Activated naive CD8-positive, alpha-beta T cell (primary cell): ENCODE results near the gene SETBP1.

ENCODE experiments used
- H3K27ac Mint-ChIP-seq: one replicate; pipeline ENCODE4 v1.8.0; 2021; ENCODE audit warnings: mixed read lengths
- H3K27me3 Mint-ChIP-seq: one replicate; pipeline ENCODE4 v1.8.0; 2021; ENCODE audit warnings: mixed read lengths
- H3K36me3 Mint-ChIP-seq: one replicate; pipeline ENCODE4 v1.8.0; 2021; ENCODE audit warnings: mixed read lengths
- H3K4me1 Mint-ChIP-seq: one replicate; pipeline ENCODE4 v1.8.0; 2021; ENCODE audit warnings: low read depth, mixed read lengths
- H3K4me3 Mint-ChIP-seq: one replicate; pipeline ENCODE4 v1.8.0; 2021; ENCODE audit warnings: mild to moderate bottlenecking, mixed read lengths
- H3K9me3 Mint-ChIP-seq: one replicate; pipeline ENCODE4 v1.8.0; 2021; ENCODE audit warnings: low read depth, mixed read lengths

Gene SETBP1

GRCh38 chr18:44687421-44687820 is 6.7 kb downstream of the SETBP1 start:
- Mint-ChIP-seq H3K36me3 (no peaks in the 10 kb centered on the region), H3K9me3 (no peaks in the 10 kb centered on the region), H3K27ac (no peak overlapping the region), H3K27me3 (peaks cover 11% of the 10 kb centered on the region), H3K4me3 (no peak overlapping the region), H3K4me1 (no peaks in the 10 kb centered on the region)

GRCh38 chr18:44689736-44690135 is 9.0 kb downstream of the SETBP1 start:
- Mint-ChIP-seq H3K4me3 (no peak overlapping the region), H3K27ac (no peak overlapping the region), H3K27me3 (peaks cover 8% of the 10 kb centered on the region), H3K9me3 (no peaks in the 10 kb centered on the region), H3K36me3 (no peaks in the 10 kb centered on the region), H3K4me1 (no peaks in the 10 kb centered on the region)

- Mint-ChIP-seq H3K4me1 (no peaks in the 10 kb centered on the region), H3K4me3 (no peak overlapping the region), H3K27me3 (peaks cover 4% of the 10 kb centered on the region), H3K27ac (no peak overlapping the region), H3K9me3 (no peaks in the 10 kb centered on the region), H3K36me3 (no peaks in the 10 kb centered on the region)
Measured at GRCh38 chr18:44691148-44691925, 10.6 kb downstream of the SETBP1 start.

GRCh38 chr18:44693030-44693784 is 12.5 kb downstream of the SETBP1 start:
- peaks cover 3% of the 10 kb centered on the region for H3K27me3 Mint-ChIP-seq
- H3K36me3 Mint-ChIP-seq, result no peaks in the 10 kb centered on the region
- H3K4me3 Mint-ChIP-seq, result no peak overlapping the region
- no peaks in the 10 kb centered on the region for H3K9me3 Mint-ChIP-seq
- H3K4me1 Mint-ChIP-seq, result peaks cover 2% of the 10 kb centered on the region
- no peak overlapping the region for H3K27ac Mint-ChIP-seq

- H3K4me1 Mint-ChIP-seq, result peaks cover 4% of the 10 kb centered on the region
- peaks cover 3% of the 10 kb centered on the region for H3K27me3 Mint-ChIP-seq
- no peak overlapping the region for H3K27ac Mint-ChIP-seq
- no peak overlapping the region for H3K4me3 Mint-ChIP-seq
- H3K36me3 Mint-ChIP-seq, result no peaks in the 10 kb centered on the region
- no peaks in the 10 kb centered on the region for H3K9me3 Mint-ChIP-seq
Measured at GRCh38 chr18:44695503-44695902, 14.8 kb downstream of the SETBP1 start.

- Mint-ChIP-seq H3K27ac (no peak overlapping the region), H3K4me1 (peaks cover 4% of the 10 kb centered on the region), H3K36me3 (no peaks in the 10 kb centered on the region), H3K9me3 (no peaks in the 10 kb centered on the region), H3K27me3 (peaks cover 3% of the 10 kb centered on the region), H3K4me3 (no peak overlapping the region)
Measured at GRCh38 chr18:44696892-44697291, 16.2 kb downstream of the SETBP1 start.

GRCh38 chr18:44697315-44697714 is 16.6 kb downstream of the SETBP1 start:
- Mint-ChIP-seq H3K4me3 (no peak overlapping the region), H3K36me3 (no peaks in the 10 kb centered on the region), H3K27me3 (peaks cover 3% of the 10 kb centered on the region), H3K4me1 (peaks cover 4% of the 10 kb centered on the region), H3K9me3 (no peaks in the 10 kb centered on the region), H3K27ac (no peak overlapping the region)

- Mint-ChIP-seq H3K4me1 (peaks cover 4% of the 10 kb centered on the region), H3K27ac (no peak overlapping the region), H3K36me3 (no peaks in the 10 kb centered on the region), H3K4me3 (no peak overlapping the region), H3K9me3 (no peaks in the 10 kb centered on the region), H3K27me3 (peaks cover 3% of the 10 kb centered on the region)
Measured at GRCh38 chr18:44698518-44698917, 17.8 kb downstream of the SETBP1 start.

- no peaks in the 10 kb centered on the region for H3K36me3 Mint-ChIP-seq
- H3K9me3 Mint-ChIP-seq, result no peaks in the 10 kb centered on the region
- H3K4me3 Mint-ChIP-seq, result no peak overlapping the region
- H3K4me1 Mint-ChIP-seq, result peaks cover 4% of the 10 kb centered on the region
- peaks cover 5% of the 10 kb centered on the region for H3K27me3 Mint-ChIP-seq
- no peak overlapping the region for H3K27ac Mint-ChIP-seq
Measured at GRCh38 chr18:44699572-44700261, 19.0 kb downstream of the SETBP1 start.

GRCh38 chr18:44700652-44701051 is 20.0 kb downstream of the SETBP1 start:
- H3K4me3 Mint-ChIP-seq, result no peak overlapping the region

GRCh38 chr18:44701227-44701626 is 20.5 kb downstream of the SETBP1 start:
- Mint-ChIP-seq H3K4me1 (peaks cover 4% of the 10 kb centered on the region), H3K4me3 (no peak overlapping the region), H3K27ac (no peak overlapping the region), H3K36me3 (no peaks in the 10 kb centered on the region), H3K9me3 (no peaks in the 10 kb centered on the region), H3K27me3 (peaks cover 2% of the 10 kb centered on the region)

More at GRCh38 chr18:44700652-44701051, 20.0 kb downstream of the SETBP1 start:
- Mint-ChIP-seq H3K27ac (no peak overlapping the region), H3K36me3 (no peaks in the 10 kb centered on the region), H3K27me3 (peaks cover 2% of the 10 kb centered on the region), H3K4me1 (peaks cover 4% of the 10 kb centered on the region), H3K9me3 (no peaks in the 10 kb centered on the region)

- peaks cover 8% of the 10 kb centered on the region for H3K27me3 Mint-ChIP-seq
- no peak overlapping the region for H3K4me3 Mint-ChIP-seq
- H3K9me3 Mint-ChIP-seq, result no peaks in the 10 kb centered on the region
- peaks cover 4% of the 10 kb centered on the region for H3K4me1 Mint-ChIP-seq
- H3K36me3 Mint-ChIP-seq, result no peaks in the 10 kb centered on the region
- no peak overlapping the region for H3K27ac Mint-ChIP-seq
Measured at GRCh38 chr18:44702594-44702993, 21.9 kb downstream of the SETBP1 start.

GRCh38 chr18:44704135-44704789 is 23.6 kb downstream of the SETBP1 start:
- Mint-ChIP-seq H3K27ac (no peak overlapping the region), H3K4me1 (no peaks in the 10 kb centered on the region), H3K36me3 (no peaks in the 10 kb centered on the region), H3K4me3 (no peak overlapping the region), H3K27me3 (peaks cover 10% of the 10 kb centered on the region), H3K9me3 (no peaks in the 10 kb centered on the region)

- H3K9me3 Mint-ChIP-seq, result no peaks in the 10 kb centered on the region
- H3K27ac Mint-ChIP-seq, result no peak overlapping the region
- no peaks in the 10 kb centered on the region for H3K36me3 Mint-ChIP-seq
- H3K4me3 Mint-ChIP-seq, result no peak overlapping the region
- peaks cover 10% of the 10 kb centered on the region for H3K27me3 Mint-ChIP-seq
- H3K4me1 Mint-ChIP-seq, result no peaks in the 10 kb centered on the region
Measured at GRCh38 chr18:44705075-44705675, 24.5 kb downstream of the SETBP1 start.
